Endothelial cell of coronary artery (primary cell): Measurements from ENCODE around the gene LRP10. TPM values are rescaled to one million over a fixed set of nuclear protein-coding genes. Genes with fewer than 3 reads are reported as not detected.

Experiments
- total RNA-seq: library from RNA; depleted of rRNA; stranded (reverse); fragments of >200 nt; gene quantifications from 2 replicates; pipeline ENCODE4 v1.2.3, GENCODE V29; 2014

Gene LRP10
- 44.2 and 65.4 TPM in 2 replicates for total RNA-seq

DNA sequence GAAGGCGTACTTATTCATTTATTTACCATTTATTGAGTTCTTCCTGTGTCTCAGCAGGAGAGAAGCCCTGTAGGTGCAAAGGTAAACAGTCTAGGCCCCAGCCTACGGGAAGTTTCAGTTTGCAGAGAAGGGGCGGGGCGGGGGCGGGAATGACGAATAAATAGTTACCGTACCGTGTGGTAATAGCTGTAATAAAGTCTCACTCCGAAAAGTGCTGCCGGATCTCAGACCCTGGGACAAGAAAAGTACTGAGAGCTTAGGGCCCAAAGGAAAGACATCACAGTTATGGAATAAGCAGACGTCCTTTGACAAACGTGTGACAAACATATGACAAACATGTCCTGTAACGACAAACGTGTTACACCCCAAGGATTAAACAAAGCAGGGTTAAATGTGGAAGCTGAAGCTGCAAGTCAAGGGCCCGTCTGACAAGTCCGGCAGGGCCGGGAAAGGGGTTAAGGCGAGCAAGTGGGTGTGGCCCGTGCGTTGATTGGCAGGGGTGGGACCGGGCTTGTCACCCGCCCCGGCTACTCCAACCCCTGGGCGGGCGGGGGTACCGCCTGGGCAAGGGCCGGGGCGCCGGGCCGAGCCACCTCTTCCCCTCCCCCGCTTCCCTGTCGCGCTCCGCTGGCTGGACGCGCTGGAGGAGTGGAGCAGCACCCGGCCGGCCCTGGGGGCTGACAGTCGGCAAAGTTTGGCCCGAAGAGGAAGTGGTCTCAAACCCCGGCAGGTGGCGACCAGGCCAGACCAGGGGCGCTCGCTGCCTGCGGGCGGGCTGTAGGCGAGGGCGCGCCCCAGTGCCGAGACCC is at the start of gene LRP10:
Gene LRP10 (plus strand): TSS at position 517 of the 809 bp plus-strand sequence. CDS start 564 bp downstream, outside the sequence.

DNA sequence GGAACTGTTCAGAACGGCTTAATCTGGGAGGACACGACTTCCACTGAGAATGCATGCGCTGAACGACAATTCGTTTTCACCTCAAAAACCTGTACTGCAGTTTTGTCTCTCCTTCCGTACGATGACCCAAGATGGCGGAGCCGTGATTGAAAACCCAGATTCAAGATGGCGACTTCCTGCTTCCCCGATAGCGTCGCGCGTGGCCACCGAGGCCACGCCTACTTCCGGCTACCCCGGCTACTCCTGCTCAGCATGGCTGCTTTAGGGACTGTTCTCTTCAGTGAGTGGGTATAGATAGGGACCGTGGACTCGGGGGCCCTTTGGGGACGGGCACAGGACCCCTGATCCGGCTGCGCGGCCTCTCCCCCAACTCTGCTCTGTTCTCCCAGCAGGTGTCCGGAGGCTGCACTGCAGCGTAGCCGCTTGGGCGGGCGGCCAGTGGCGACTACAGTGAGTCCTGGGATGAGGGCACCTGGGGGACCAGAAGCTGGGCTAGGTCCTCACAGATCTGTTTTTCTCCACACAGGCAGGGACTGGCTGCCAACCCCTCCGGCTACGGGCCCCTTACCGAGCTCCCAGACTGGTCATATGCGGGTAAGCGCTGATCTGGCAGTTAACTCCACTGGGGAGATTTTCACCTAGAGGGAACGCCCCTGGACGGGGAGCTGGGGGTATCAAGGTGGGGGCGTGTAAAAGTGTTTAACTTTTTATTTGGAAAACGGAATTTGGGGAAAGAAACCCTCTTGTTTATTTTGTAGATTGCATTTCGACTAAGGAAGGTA is 41.7 kb upstream of the LRP10 start, which contains the start of gene MRPL52:
Gene MRPL52 (plus strand): TSS at position 227 of the 782 bp plus-strand sequence. CDS start 26 bp downstream, at position 253.

GRCh38 chr14:22836301-22837113 is 35.0 kb upstream of the LRP10 start, which contains the start of gene MMP14:
MMP14 (plus strand) TSS chr14:22836585; CDS start chr14:22836818, 233 bp downstream.

GRCh38 chr14:22883173-22883976 is 11.8 kb downstream of the LRP10 start, which contains the start of gene REM2:
REM2 (plus strand) TSS chr14:22883222; CDS start chr14:22883288, 66 bp downstream.

DNA sequence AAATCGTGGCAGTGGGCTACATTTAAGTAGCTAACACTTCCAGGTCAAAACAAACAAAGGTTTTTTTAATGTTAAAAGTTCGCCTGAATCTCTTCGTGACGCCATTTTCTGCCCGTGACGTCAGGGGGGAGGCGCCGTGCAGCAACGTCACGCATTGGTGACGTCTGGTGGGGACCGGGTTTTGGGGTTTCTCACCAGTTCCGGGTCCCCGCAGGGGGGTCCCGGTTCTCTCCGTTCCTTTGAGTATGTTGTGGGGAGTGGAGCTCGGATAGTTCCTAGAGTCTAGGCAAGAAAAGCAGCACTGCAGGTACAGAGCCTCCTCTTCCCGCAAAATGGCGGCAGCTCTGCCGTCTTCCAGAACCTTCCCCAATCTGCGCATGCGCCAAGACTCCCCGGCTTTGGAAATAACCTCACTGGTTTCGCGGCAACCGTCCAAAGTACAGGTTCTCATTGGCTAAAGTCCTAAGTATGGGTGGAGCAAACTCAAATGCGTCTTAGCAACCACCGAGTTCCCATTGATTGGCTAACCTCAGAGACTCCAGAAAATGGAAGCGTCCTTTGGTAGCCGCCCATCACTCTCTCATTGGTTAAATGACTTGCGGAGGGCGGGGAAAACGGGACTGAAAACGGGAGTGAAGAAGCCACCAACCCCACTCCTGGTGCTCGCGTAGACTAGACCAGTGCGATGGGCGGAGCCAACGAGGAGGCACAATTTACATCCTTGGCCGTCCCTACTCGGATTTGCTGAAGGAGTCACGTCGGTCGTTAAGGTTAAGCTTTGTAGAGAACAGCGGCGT is 47.5 kb downstream of the LRP10 start, which contains the start of gene RBM23:
Gene RBM23 (minus strand): TSS at position 346 of the 797 bp plus-strand sequence.

GRCh38 chr14:22929104-22929960 is 57.8 kb downstream of the LRP10 start, which contains the start of gene PRMT5:
PRMT5 (minus strand) TSS chr14:22929376; CDS start chr14:22929361, 15 bp downstream.

Other genes with a start within 250 kb of the LRP10 start
- not detected in 2 replicates for gene OR6J1, start 227.4 kb upstream of the LRP10 start, total RNA-seq
- 78.5 and 87.6 TPM in 2 replicates for gene OXA1L, start 105.1 kb upstream of the LRP10 start, total RNA-seq
- gene SLC7A7, start 56.3 kb upstream of the LRP10 start, total RNA-seq, result 13.6 and 16.0 TPM in 2 replicates
- 53.7 and 81.0 TPM in 2 replicates for gene MRPL52, start 41.9 kb upstream of the LRP10 start, total RNA-seq
- gene MMP14, start 35.2 kb upstream of the LRP10 start, total RNA-seq, result 236 and 368 TPM in 2 replicates
- gene REM2, start 11.5 kb downstream of the LRP10 start, total RNA-seq, result 0.09 TPM in 2 replicates
- gene RBM23, start 47.4 kb downstream of the LRP10 start, total RNA-seq, result 43.6 and 50.5 TPM in 2 replicates
- 45.9 and 71.5 TPM in 2 replicates for gene PRMT5, start 57.6 kb downstream of the LRP10 start, total RNA-seq
- 33.0 and 38.8 TPM in 2 replicates for gene HAUS4, start 85.3 kb downstream of the LRP10 start, total RNA-seq
- gene AJUBA, start 110.8 kb downstream of the LRP10 start, total RNA-seq, result 40.2 and 86.7 TPM in 2 replicates
- 4.9 and 5.3 TPM in 2 replicates for gene C14orf93, start 138.4 kb downstream of the LRP10 start, total RNA-seq
- gene PSMB5, start 163.2 kb downstream of the LRP10 start, total RNA-seq, result 258 and 313 TPM in 2 replicates
- not detected in 2 replicates for gene PSMB11, start 170.5 kb downstream of the LRP10 start, total RNA-seq
- 13.9 and 15.7 TPM in 2 replicates for gene CDH24, start 185.8 kb downstream of the LRP10 start, total RNA-seq
- gene ACIN1, start 223.4 kb downstream of the LRP10 start, total RNA-seq, result 83.1 and 91.2 TPM in 2 replicates
- gene C14orf119, start 223.8 kb downstream of the LRP10 start, total RNA-seq, result 57.6 and 64.3 TPM in 2 replicates
- gene CIROP, start 233.2 kb downstream of the LRP10 start, total RNA-seq, result not detected in 2 replicates
- not detected in 2 replicates for gene CEBPE, start 247.5 kb downstream of the LRP10 start, total RNA-seq